IPS-15b (cell line): ENCODE results near the gene MAML3.

Experiments
- H3K27me3 ChIP-seq: one replicate; pipeline ENCODE4 v1.6.1; 2013; ENCODE audit warnings: low read length; ENCODE audit not compliant: control insufficient read depth, insufficient read depth
- H3K36me3 ChIP-seq: one replicate; pipeline ENCODE4 v1.6.1; 2013; ENCODE audit warnings: low read length; ENCODE audit not compliant: control insufficient read depth, insufficient read depth
- H3K4me1 ChIP-seq: one replicate; pipeline ENCODE4 v1.6.1; 2013; ENCODE audit warnings: mild to moderate bottlenecking, low read length; ENCODE audit not compliant: control insufficient read depth, insufficient read depth
- H3K4me3 ChIP-seq: one replicate; pipeline ENCODE4 v1.5.1; 2013; ENCODE audit warnings: low read depth, low read length
- H3K9ac ChIP-seq: one replicate; pipeline ENCODE4 v1.6.1; 2013; ENCODE audit warnings: low read depth, mild to moderate bottlenecking, low read length
- H3K9me3 ChIP-seq: one replicate; pipeline ENCODE4 v1.6.1; 2013; ENCODE audit warnings: mild to moderate bottlenecking, low read length; ENCODE audit not compliant: control insufficient read depth, insufficient read depth

Gene MAML3

DNA sequence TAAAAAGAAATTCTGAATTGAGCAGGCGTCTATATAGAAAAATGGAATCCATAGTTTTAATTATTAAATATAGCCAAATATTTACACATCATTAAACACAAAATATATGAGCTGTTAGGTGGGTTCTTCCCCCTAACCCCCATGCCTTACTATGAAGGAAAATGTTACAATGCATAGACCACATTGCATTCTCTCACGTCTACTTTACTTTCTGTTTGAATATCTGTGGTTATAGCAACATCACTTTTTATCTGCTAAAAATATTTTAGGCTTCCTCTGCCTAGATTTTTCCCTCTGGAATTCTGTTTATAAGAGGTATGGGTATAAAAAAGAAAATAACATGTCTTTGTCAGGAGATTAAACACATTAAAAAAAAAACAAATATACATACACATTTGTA, 73.1 kb downstream of the MAML3 start:
- Histone ChIP-seq H3K9ac (no peak overlapping the region), H3K9me3 (no peaks in the 10 kb centered on the region), H3K27me3 (no peaks in the 10 kb centered on the region), H3K4me1 (peaks cover 13% of the 10 kb centered on the region), H3K4me3 (no peak overlapping the region), H3K36me3 (no peaks in the 10 kb centered on the region)

- no peaks in the 10 kb centered on the region for H3K9me3 ChIP-seq
- peaks cover 13% of the 10 kb centered on the region for H3K4me1 ChIP-seq
- H3K36me3 ChIP-seq: no peaks in the 10 kb centered on the region
- no peak overlapping the region for H3K9ac ChIP-seq
- H3K27me3 ChIP-seq: no peaks in the 10 kb centered on the region
- no peak overlapping the region for H3K4me3 ChIP-seq
Observed at GRCh38 chr4:140078366-140078765, 75.6 kb downstream of the MAML3 start.

- Histone ChIP-seq H3K9ac (no peak overlapping the region), H3K4me3 (no peak overlapping the region), H3K27me3 (no peaks in the 10 kb centered on the region), H3K36me3 (no peaks in the 10 kb centered on the region), H3K4me1 (peaks cover 13% of the 10 kb centered on the region), H3K9me3 (no peaks in the 10 kb centered on the region)
Observed at GRCh38 chr4:140076307-140076706, 77.7 kb downstream of the MAML3 start.

DNA sequence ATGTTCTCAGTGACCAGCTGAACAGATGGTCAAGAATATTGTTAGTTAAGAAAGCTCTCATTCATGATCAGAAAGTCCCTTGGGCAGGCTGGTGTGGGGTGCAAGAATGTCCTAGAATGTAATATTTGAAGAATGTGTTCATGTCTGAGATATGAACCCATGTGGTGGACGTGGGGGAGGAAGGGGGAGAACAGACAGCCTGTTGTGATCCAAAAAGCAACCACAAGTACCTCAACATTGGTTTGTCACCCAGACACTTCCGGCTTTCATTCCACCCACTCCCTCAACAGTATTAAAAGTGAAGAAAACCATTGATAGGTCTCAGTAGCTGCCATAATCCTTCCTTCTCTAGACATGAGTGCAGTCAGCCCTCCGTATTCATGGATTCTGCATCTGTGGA, 82.2 kb downstream of the MAML3 start:
- Histone ChIP-seq H3K9ac (no peak overlapping the region), H3K27me3 (no peaks in the 10 kb centered on the region), H3K4me1 (peaks cover 4% of the 10 kb centered on the region), H3K4me3 (no peak overlapping the region), H3K36me3 (no peaks in the 10 kb centered on the region), H3K9me3 (no peaks in the 10 kb centered on the region)

DNA sequence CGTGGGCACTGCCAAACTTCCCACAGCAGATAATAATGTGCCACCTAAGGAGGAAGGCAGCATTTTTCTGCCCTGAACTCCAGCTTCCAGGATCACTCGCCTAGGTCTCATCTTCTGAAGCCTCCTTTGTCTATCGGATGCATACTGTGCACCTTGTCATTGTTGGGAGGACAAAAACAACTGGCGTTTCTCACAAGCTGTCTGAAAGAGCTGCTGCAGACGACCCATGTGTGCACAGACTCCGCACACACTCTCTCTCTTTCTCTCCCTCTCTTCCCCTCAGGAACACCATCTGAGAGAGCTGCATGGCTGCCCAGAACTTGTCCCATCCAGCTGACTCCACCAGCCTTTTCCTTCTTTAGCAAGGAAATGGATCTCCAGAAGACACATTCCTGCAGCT, 83.0 kb downstream of the MAML3 start:
- H3K4me1 ChIP-seq: peaks cover 4% of the 10 kb centered on the region
- no peaks in the 10 kb centered on the region for H3K27me3 ChIP-seq
- no peaks in the 10 kb centered on the region for H3K36me3 ChIP-seq
- H3K4me3 ChIP-seq: no peak overlapping the region
- no peak overlapping the region for H3K9ac ChIP-seq
- H3K9me3 ChIP-seq: no peaks in the 10 kb centered on the region

GRCh38 chr4:140070366-140070765, 83.6 kb downstream of the MAML3 start:
- Histone ChIP-seq H3K4me1 (peaks cover 4% of the 10 kb centered on the region), H3K4me3 (no peak overlapping the region), H3K9ac (no peak overlapping the region)

DNA sequence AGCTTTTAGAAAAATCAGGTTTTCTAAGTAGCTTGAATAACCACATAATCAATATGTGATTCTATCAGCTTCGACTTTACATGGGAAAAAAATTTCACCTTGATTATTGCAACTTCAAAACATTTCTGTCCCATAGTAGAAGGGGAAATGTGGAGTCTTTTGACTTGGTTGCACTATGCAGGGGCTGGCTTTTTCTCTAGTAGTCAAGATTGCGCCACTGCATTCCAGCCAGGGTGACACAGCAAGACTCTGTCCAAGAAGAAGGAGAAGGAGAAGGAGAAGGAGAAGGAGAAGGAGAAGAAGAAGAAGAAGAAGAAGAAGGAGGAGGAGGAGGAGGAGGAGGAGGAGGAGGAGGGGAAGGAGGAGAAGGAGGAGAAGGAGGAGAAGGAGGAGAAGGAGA, 84.9 kb downstream of the MAML3 start:
- Histone ChIP-seq H3K36me3 (no peaks in the 10 kb centered on the region), H3K27me3 (no peaks in the 10 kb centered on the region)

More at GRCh38 chr4:140070366-140070765, 83.6 kb downstream of the MAML3 start:
- Histone ChIP-seq H3K27me3 (no peaks in the 10 kb centered on the region), H3K36me3 (no peaks in the 10 kb centered on the region), H3K9me3 (no peaks in the 10 kb centered on the region)

GRCh38 chr4:140068271-140068670, 85.7 kb downstream of the MAML3 start:
- H3K36me3 ChIP-seq: no peaks in the 10 kb centered on the region

More for the DNA sequence above, 84.9 kb downstream of the MAML3 start:
- Histone ChIP-seq H3K4me3 (no peak overlapping the region), H3K4me1 (peaks cover 4% of the 10 kb centered on the region), H3K9me3 (no peaks in the 10 kb centered on the region), H3K9ac (no peak overlapping the region)

DNA sequence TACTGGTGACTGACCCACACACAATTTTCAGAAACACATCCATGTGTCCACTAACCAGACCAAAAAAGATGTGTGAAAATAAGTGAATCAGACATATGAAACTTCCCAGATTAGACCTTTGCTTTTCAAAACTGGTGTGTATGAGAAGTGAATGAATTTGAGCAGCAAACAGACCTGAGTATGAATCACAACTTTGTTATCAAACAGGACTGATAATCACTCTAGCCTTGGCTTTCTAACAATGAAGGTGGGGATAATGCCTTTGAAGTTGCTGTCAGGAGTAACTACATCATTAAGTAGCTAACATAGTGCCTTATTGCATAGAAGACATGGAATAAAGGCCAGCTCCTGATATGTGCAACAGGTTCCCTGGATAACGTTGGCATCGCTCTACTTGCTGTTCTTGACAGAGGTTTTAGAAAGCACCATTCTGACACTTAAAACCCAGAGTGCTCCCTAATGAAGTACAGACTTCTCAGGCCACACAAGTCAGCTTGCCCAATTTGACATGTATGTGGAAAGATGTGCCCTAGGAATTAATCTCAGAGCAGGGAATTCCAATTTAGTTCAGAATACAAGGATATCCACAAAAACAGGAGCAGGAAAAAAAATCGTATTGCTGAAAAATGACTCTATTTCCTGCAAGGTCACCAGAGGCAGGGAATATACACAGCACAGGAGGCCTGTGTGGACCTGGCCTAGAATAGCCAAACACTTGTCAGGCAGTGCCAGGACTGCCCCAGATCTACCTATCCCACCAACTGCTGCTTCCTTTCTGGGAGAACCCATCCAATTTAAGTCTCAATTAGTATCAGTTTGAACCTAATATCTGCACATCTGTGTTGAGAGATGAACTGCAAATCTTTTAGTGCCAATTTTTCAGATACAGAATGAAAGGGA, 87.7 kb downstream of the MAML3 start:
- Histone ChIP-seq H3K9ac (no peak overlapping the region), H3K4me1 (peaks cover 4% of the 10 kb centered on the region), H3K27me3 (no peaks in the 10 kb centered on the region), H3K4me3 (no peak overlapping the region), H3K9me3 (no peaks in the 10 kb centered on the region), H3K36me3 (no peaks in the 10 kb centered on the region)

More at GRCh38 chr4:140068271-140068670, 85.7 kb downstream of the MAML3 start:
- no peak overlapping the region for H3K9ac ChIP-seq
- H3K27me3 ChIP-seq: no peaks in the 10 kb centered on the region
- H3K9me3 ChIP-seq: no peaks in the 10 kb centered on the region
- H3K4me3 ChIP-seq: no peak overlapping the region
- peaks cover 4% of the 10 kb centered on the region for H3K4me1 ChIP-seq

DNA sequence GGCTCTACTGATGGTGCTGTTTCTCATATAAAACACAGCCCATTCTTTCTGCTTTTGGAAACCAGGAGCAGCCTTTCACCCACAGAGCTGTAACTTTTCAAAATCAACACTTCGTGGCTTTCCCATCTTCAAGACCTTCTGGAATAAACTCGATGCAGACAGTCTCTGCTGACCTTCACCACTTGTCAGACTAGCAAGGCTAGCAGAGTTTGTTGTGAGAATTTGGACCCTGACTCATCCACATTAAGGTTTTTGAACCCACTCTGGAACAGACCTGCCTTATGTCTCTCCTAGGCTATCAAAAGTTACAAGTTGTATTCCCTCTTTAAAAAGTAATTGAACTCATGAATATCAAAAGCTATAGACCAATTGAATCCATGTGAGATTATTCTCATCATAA, 88.6 kb downstream of the MAML3 start:
- no peaks in the 10 kb centered on the region for H3K27me3 ChIP-seq
- H3K9me3 ChIP-seq: no peaks in the 10 kb centered on the region
- H3K36me3 ChIP-seq: no peaks in the 10 kb centered on the region
- no peak overlapping the region for H3K9ac ChIP-seq
- no peak overlapping the region for H3K4me3 ChIP-seq
- H3K4me1 ChIP-seq: peaks cover 4% of the 10 kb centered on the region

DNA sequence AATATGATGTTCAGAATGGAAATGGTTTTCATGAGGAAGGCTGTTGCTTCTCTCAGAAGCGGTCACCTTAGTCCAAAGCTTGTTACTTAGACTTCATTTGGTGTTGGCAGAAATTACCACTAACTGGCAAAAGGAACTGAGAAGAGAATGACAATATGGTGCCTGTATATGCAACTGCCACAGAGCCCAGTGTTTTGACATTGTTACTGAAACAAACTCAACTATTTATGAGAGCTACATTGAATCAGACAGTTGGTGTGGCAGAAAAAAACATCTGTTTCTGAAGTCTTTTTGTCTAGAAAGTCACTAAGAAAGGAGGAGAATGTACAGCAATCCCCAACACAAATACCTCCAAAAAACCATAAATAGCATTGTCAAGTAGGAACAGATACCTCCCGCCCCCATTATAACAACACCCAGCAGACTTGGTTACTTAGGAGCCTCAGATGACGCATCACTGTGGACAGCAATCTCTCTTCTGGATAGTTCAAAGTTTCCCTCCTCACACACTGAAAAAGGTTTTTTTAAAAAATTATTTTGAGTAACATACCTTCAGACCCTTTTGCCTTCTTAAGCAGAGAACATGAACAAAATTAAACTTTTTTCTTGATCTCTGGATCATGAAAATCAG, 92.2 kb downstream of the MAML3 start:
- Histone ChIP-seq H3K9ac (no peak overlapping the region), H3K4me3 (no peak overlapping the region), H3K9me3 (no peaks in the 10 kb centered on the region), H3K4me1 (no peaks in the 10 kb centered on the region), H3K36me3 (no peaks in the 10 kb centered on the region), H3K27me3 (no peaks in the 10 kb centered on the region)

- no peaks in the 10 kb centered on the region for H3K27me3 ChIP-seq
- H3K4me3 ChIP-seq: no peak overlapping the region
- no peak overlapping the region for H3K9ac ChIP-seq
- no peaks in the 10 kb centered on the region for H3K9me3 ChIP-seq
- H3K36me3 ChIP-seq: no peaks in the 10 kb centered on the region
- no peaks in the 10 kb centered on the region for H3K4me1 ChIP-seq
Observed at GRCh38 chr4:140061194-140061593, 92.8 kb downstream of the MAML3 start.
